NCI-H2107 (cell line): ENCODE results near the gene MARK1.

ENCODE experiments used
- DNase-seq: peaks from one replicate; lab custom pipeline; 2025; lab: John Stamatoyannopoulos, UW

Gene MARK1

DNA sequence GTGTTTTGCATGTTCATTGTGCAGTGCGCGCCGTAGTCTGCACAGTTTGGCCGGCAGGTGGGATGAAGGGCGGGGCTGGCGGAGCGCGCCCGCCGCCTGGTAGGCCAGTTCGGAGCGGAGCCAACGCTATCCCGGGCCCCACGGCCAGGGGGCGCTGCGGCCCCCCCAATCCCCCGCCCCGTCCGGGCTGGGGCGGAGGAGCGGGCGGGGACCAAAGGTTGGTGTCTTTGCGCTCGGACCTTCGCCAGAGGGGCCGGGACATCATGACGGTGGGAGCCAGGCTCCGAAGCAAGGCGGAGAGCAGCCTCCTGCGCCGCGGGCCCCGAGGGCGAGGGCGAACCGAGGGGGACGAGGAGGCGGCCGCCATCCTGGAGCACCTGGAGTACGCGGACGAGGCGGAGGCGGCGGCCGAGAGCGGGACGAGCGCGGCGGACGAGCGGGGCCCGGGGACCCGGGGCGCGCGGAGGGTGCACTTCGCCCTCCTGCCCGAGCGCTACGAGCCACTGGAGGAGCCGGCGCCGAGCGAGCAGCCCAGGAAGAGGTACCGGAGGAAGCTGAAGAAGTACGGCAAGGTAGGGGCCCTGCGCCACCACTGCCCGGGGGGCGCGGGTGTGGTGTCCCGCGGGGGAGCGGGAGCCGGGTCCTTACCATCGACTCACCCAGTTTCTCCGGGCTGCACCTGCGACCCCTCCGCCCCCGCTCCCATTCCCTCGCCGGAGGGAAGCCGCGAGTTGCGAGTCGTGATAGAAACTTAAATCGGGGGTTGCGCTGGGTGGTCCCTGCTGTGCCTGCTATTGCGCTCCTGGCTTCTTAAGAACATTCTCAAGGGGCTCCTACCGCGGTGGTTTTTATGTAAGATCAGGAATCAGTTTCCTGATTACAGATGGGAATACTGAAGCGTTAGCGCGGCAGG is 162.5 kb downstream of the MARK1 start, which contains the start of gene C1orf115:
TSS of gene C1orf115 (plus strand) at position 224 of the 913 bp plus-strand sequence. CDS start at position 264, 40 bp downstream.
- peak; percentile 70 for DNase-seq

DNA sequence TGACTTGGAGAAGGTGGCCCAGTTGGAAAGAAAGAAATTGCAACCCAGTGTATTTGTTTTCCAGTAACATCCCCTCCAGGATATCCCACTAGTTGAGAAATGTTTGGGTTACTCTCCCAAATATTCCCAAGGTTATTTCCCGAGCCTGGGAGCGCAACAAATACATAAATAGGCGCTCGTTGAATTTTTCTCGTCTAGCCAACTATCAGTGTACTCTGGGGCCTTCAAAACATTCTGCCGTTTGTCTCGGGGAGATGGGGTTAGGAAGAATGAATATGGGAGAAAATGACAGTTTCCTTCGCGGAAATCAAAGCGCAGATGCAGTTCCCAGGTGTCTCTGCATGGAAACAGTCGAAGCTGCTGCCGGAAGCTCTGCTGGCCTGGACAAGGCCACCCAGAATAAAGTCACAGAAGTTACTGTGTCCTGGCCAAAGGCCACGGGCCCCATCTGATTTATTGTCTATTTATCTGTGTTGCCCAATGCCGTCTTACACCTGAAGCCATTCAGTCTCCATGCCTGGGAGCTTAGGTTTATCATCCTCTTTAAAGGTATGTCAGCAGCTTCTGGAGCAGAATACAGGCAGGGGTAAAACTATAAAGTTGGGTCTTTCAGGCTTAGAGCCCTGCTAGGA is 163.2 kb downstream of the MARK1 start:
- no peak for DNase-seq

DNA sequence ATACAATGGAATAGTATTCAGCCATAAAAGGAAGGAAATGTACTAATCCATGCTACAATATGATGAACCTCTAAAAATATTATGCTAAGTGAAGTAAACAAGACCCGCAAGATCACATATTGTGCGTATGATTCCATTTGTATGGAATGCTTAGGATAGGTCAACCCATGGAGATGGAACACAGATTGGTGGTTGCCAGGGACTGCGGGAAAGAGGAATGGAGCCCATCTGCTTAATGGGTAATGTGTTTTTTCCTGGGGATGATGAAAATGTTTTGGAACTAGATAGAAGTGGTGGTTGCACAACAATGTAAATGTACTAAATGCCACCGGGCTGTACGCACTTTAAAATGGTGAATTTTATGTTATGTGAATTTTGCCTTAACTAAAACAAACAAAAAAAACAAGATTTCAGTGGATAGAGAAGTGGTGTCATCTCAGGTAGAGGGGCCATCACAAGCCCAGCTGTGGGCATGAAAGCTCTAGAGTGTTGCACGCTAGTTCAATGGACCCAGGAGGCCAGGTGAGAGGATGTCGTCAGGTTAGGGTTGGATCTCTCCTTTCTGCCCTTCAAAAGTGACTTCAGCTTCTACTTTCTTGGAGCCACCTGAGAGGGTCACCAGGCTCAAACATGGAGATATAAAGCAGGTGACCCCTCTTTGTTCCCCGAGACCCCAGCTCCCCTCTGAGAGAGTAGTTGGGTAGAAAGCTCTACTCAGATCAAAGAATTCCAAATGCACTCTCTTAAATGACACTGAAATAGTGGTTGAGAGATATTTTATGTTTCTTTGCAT is 164.7 kb downstream of the MARK1 start:
- DNase-seq, result no peak

DNA sequence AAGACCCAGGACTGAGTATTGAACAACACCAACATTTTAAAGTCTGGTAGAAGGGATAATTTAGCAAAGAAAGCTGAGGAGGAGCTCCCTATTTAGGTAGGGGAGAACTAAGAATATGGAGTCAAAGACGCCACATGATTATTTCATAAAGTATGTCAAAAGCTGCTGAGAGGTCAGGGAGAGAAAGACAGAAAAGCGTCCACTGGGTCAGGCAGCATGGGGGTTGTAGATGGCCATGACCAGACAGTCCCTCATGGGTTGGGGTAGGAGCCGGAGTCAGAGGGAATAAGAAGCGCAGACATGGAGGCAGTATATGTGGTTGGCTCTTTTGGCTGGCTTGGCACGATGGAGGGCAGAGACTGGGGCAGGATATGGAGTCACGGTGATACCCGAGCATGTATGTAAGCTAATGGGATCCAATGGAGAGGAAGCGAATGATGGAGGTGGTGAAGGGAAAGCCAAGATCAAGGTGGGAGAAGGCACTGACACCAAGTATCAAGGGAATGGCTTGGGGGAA is 167.0 kb downstream of the MARK1 start:
- no peak for DNase-seq

DNA sequence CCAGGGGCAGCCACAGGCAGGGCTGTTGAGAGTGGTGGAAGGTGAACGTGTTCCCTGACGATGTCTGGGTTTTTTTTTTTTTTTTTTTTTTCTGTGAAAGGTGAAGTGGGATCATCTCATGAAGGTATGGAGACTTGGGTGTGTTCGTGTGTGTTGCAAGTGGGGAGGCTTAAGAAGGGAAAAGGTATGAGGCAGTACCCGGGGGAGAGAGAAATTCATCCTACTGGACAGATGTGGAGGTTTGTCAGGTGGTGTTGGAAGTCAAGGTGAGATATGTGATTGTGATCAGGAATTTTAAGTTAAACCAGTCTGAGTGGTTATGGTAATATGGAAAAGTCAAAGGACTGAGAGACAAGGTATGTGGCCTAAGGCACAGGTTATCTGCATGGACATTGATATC is 167.5 kb downstream of the MARK1 start:
- DNase-seq, result no peak

DNA sequence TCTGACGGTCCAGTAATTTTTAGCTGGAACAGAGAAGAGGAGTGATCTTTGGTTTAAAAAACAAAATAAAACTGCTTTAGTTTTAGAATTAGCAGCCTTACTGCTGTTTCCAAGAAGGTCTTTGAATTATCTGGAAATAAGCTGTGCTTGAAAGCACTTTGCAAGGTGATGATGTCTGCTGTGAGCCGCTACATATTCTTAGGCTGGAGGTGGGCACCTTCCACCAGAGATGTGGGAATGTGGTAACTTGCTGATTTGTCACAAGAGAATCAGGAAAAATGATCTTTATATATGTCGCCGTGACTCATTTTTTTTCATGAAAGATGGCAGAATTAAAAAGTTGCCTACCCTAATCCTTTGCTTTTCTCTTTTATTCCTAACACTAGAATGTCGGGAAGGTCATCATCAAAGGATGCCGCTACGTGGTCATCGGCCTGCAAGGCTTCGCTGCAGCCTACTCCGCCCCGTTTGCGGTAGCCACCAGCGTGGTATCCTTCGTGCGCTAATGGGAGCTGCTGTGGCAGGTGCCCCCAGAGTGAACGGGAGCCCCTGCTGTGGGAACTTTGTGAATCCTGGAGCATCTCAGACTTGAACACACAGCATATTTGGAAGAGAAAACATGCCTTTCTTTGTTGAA is 168.4 kb downstream of the MARK1 start:
- DNase-seq, result no peak

DNA sequence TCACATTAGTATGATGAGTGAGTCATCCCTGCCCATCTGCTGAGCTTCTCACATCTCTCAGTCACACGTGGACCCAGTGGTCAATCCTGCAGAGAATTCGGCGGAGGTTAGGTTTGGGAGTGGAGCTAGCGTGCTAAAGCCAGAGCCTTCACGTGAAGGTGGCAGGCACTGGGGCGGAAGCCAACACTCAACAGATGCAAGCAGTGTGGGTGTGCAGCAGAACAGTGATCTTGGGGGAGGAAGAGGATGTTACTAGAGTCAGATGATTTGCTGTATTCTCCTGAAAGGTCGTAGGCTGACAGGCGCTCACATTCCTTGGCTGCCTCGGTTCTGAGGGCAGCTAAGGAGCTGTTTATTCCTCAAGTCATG is 168.9 kb downstream of the MARK1 start:
- DNase-seq, result no peak

DNA sequence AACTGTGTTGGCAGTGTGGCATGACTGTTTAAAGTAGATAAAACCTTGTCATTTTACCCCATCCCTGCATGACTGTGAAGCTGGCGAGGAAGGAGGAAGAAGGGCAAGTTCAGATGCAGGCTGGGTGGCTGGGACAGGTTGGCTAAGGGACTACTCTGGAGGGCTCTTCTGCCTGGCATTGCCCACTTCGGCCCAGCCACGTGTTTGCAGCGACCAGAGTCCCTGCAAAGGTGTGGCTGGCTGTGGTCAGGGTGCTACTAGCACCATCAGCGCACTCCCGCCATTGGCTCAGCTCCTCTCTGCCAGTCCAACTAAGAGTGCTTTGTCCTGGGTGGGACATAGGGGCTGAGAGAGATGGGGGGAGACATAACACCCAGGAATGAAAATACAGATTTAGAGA is 169.4 kb downstream of the MARK1 start:
- DNase-seq, result no peak

DNA sequence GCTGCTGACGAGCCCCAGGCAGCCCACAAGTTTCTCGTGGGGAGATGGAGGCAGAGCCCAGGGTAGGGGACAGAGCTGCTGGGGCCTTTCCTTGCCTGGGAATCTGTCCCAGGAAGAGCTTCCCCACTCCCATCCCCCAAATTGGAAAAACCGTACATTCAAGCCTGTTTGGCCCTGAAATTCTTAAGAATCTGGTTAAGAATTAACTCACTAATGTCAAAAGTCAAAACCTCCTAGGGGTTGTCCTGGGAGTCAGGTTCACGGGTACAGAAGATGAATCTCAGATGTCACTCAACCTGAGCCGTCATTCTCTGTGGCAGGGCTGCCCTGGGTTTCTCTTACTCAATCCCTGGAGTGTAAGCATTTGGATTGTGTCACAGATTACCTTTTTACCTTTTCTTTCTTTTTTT is 170.7 kb downstream of the MARK1 start:
- DNase-seq, result no peak

DNA sequence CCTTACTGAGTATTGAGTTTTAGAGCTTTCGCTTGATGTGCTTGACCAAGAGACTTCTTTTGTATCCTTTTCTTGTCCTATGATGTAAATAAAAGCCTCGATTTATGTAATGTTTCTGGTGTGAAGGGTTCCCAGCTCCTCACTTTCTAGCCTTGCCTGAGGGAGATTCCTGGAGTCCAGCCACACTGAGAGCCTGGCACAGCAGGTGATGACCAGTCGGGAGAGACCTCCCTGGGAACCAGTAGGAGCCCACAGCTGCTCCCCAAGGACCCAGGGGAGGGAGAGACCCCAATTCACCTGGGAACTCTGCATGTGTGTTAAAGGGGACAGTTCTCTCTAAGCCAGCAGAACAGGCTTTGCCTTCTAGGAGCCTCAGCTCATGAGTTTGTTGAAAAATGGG is 171.1 kb downstream of the MARK1 start:
- DNase-seq, result no peak

DNA sequence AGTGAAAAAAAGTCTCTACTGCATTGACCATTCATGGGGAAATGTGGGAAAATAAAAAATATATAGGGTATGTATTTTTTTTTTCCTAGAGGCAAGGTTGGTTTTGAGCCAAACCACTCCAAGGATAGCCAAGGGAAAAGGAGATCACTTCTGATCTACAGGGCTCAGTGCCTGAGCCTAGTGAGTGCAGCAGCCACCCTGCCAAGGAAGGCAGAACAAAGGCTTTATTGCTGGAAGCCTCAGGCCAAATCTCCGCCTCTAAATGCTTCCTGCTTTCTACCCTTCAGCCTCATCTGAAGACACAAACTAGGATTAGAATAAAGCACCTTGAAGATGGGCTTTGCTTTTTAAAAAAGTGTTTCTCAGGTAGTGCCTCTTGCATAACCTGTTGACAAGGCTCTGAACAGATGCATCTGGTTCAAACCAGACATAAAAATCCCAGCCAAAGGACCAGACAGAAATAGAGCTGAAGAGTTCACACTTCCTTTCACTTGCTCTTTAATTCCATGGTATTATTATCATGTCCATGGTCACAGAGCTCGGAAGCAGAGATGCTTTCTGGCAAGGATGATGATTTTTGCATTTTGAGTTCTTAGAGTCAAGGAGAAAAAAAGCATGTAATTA is 172.7 kb downstream of the MARK1 start:
- DNase-seq, result peak; percentile 41

DNA sequence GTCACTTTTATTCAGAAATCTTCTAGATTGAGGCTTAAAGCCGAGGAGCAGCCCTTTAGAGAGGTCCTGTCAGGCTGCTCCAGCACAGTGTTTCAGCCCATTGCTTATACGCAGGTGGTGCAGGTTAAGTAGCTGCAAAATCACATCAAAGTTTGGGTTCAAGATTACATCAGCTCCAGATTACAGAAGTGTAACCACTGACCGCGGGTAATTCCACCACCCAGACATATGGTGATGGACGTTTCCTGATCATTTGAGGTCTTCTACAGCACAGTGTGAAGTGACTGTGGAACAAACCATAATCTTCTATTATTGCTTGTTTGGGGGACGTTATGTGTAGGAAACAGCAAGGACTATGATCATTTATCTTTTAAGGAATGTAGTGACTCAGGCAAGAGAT is 174.0 kb downstream of the MARK1 start:
- no peak for DNase-seq

DNA sequence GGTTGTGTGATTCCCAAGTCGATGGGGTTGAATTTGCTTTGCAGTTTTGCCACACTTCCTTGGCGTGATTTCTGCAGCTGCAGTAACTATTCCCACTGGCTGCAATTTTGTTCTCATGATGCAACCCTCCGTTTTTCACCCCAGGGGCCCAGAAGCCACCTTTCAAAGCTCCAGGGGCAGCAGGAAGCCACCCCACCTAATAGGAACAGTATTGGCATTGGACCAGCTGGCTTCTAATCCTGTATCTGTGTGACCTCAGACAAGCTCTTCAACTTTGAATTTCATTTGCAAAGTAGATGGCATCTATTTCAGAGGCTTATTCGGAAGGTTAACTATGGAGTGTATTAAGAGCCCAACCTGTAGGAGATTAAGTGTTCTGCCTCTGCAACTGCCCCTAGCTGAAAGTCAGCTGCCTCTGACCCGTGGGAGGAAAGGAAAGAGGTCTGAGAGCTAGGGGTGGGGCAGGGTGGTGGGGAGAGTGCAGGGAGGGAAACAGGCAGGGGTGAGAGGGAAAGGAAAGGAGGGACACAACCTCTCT is 174.9 kb downstream of the MARK1 start:
- peak; percentile 63 for DNase-seq

DNA sequence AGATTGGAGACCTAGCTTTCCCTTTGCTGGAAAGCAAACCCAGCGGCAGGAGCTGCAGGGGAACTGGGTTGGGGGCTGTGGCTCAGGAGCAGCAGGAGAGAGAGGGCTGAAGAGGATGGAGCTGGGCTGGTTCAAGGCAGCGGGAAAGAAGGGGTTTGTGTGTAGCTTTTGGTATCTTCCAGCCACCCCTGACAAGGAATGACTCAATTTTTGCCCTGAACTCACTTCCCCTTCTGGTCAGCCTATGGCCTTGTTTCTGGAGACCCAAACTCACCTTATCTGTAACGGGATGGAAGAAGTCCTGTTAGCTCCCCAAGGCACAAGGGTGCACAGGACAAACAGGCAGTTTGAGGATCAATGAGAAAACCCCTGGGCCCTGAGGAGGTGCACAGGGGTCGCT is 175.4 kb downstream of the MARK1 start:
- DNase-seq, result no peak

DNA sequence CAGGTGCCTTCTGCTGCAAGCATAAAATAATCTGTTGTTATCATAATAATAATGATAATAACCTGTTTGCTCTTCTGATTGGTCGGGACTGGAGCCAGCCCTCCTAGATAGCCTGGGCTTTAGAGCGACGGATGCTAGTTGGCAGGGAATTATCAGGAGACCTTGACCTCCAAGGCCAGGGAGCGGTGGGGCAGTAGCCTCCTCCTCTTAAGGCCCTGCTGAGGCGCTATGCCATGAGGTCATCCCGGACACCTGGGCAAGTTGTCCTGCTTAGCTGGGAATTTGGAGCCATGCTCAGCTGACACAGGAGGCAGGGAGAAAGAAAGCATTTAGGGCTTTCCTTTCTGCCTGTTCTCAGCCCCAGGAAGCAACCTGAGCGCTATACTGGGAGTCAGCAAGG is 177.8 kb downstream of the MARK1 start:
- no peak for DNase-seq

DNA sequence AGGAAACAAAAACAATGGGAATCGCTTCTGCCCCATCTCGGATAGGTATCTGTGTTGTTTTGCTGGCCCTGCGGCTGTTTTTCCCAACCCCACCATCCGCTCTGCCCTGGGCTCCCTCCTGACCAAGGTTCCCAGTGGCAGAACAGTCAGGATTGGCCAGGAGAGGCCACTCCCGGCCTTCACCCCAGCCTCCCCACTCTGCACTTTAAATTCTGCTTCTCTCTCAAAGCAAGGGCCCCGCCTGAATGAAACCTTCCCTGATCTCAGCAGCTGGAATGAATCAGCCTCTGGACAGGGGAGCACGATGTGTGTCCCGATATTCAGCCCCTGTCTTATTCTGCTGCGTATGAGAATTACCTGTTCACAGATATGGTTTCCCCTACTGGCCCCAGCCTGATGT is 178.5 kb downstream of the MARK1 start:
- no peak for DNase-seq

DNA sequence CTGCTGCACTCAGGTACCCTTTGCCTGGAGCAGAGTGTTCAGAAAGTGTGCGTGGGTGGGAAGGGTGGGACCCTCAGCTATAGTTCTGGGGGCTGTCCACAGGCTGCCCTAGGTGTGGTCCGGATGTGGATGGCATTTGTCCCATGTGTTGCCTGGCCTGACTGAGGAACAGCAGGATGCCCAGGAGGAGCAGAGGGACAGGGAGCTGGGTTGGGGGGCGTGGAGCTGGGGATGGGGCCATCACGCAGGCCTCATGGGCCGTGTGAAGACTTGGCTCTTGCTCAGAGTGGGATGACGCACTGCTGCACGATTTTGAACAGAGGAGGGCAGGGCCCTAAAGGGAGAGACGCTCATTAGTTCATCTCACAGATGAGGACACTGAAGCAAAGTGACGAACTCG is 179.2 kb downstream of the MARK1 start:
- DNase-seq, result no peak

DNA sequence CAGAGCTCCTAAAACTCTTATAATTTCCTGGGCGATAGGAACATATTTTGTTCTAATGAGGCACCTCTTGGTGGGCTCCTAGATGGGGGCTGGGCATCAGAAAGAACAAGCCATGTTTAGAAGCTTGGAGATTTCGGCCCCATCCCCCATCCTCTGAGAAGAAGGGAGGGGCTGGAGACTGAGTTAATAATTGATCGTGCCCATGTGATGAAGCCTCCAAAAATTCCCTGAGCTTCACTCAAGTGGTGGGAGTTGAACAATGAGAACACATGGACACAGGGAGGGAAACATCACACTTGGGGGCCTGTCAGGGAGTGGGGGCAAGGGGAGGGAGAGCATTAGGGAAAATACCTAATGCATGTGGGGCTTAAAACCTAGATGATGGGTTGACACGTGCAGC is 180.3 kb downstream of the MARK1 start:
- no peak for DNase-seq

DNA sequence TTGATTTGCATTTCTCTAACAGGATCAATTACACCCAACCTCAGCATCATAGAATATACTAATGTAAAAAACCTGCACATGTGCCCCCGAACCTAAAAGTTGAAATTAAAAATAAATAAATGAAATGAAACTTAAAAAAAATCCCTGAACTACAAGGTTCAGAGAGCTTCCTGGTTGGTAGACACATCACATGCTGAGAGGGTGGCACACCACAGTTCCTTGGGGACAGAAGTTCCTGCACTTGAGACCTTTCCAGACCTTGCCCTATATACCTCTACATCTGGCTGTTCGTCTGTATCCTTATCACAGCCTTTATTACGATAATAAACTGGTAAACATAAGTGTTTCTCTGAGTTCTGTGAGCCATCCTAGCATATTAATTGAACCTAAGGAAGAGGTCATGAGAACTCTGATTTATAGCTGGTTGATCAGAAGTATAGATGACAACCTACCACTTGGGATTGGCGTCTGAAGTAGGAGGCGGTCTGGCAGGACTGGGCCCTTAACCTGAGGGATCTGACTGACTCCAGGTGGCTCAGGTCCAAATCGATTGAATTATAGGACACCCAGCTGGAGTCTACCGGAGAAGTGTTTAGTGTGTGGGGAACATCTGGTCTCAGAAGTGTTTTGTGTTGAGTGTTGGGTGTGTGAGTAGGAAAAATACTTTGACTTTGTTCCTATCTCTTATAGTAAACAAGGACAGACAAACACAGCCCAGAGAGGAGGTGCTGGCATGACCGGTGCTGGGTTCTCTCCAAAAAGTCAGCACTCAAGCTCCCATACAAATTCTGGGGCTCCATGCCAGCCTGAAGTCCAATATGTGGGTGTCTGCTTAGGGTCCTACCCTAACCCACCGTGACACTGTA is 181.2 kb downstream of the MARK1 start:
- no peak for DNase-seq

DNA sequence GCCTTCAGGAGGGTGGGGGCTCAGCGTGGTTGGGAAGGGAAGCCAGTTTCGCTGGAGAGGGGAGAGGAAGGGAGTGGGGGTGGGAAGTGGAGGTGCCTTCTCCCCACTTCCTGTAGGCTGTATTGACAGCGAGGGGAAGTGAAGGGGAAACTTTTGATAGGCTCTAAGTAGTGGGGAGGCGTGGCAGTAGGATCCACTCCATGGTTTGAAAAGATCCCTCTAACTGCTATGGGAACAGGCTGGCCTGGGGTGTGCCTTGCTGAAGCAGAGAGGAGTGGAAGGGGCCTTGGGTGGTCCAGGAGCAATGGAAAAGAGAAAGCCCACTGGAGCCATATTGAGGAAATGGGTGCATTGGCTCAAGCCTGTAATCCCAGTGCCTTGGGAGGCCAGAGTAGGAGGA is 182.4 kb downstream of the MARK1 start:
- no peak for DNase-seq
